Measurements from ENCODE around the gene WNT5B.

DNA sequence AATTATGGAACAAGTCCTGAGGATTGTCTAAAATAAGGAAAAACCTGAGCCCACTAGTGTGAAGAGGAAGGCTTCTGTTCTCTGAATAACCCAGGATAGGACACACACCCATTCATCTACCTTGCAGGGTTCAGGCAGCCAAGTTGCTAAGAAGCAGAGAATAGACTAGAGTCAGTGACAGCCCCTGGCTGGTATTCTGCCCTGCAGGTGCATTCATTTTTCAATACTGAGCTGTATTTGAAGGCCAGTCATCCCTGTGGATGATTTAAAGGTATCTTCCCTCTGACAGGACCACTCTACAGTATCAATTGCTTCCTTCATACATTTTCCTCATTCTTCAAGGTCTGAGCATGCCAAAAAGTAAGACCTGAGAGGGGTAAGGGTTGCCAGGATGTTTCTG is 22.9 kb downstream of the WNT5B start:
- TF ChIP-seq, protein P1, sequence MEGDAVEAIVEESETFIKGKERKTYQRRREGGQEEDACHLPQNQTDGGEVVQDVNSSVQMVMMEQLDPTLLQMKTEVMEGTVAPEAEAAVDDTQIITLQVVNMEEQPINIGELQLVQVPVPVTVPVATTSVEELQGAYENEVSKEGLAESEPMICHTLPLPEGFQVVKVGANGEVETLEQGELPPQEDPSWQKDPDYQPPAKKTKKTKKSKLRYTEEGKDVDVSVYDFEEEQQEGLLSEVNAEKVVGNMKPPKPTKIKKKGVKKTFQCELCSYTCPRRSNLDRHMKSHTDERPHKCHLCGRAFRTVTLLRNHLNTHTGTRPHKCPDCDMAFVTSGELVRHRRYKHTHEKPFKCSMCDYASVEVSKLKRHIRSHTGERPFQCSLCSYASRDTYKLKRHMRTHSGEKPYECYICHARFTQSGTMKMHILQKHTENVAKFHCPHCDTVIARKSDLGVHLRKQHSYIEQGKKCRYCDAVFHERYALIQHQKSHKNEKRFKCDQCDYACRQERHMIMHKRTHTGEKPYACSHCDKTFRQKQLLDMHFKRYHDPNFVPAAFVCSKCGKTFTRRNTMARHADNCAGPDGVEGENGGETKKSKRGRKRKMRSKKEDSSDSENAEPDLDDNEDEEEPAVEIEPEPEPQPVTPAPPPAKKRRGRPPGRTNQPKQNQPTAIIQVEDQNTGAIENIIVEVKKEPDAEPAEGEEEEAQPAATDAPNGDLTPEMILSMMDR (IDR thresholded peaks at IDR 0.05 in 8 of 11, conservative IDR thresholded peaks at IDR 0.05 in 3 of 11), result no peak
- TF ChIP-seq POLR2AphosphoS5 (IDR thresholded peaks at IDR 0.05), result no peak
